KMS-11 (cell line): ENCODE data around the gene PLEKHA1.

Source experiments
- H2AFZ ChIP-seq: fragments of 200-600 bp; sonication (generic); 2 replicates; pipeline ENCODE4 v1.6.1; 2016; ENCODE audit warnings: antibody characterized with exemption, mixed run types, low read depth
- H3K27ac ChIP-seq: fragments of 200-600 bp; sonication (generic); 2 replicates; pipeline ENCODE4 v1.6.1; 2016; ENCODE audit warnings: mild to moderate bottlenecking, mixed run types
- H3K27me3 ChIP-seq: fragments of 200-600 bp; sonication (generic); 2 replicates; pipeline ENCODE4 v1.6.1; 2017; ENCODE audit warnings: mild to moderate bottlenecking, low read depth, mixed run types, moderate library complexity; ENCODE audit not compliant: insufficient read depth
- H3K36me3 ChIP-seq: fragments of 200-600 bp; sonication (generic); 2 replicates; pipeline ENCODE4 v1.6.1; 2017; ENCODE audit warnings: mild to moderate bottlenecking, mixed run types; ENCODE audit not compliant: insufficient read depth
- H3K4me1 ChIP-seq: fragments of 200-600 bp; sonication (generic); 2 replicates; pipeline ENCODE4 v1.6.1; 2016; ENCODE audit warnings: mild to moderate bottlenecking, low read depth, mixed run types; ENCODE audit not compliant: poor library complexity, severe bottlenecking
- H3K4me2 ChIP-seq: fragments of 200-600 bp; sonication (generic); 2 replicates; pipeline ENCODE4 v1.7.0; 2016; ENCODE audit warnings: mild to moderate bottlenecking, mixed run types
- H3K4me3 ChIP-seq: fragments of 200-600 bp; sonication (generic); IDR thresholded peaks from 2 replicates; pipeline ENCODE4 v1.6.1; 2017; ENCODE audit warnings: low read depth, low read length, mixed read lengths; ENCODE audit not compliant: insufficient read depth
- H3K79me2 ChIP-seq: fragments of 200-600 bp; sonication (generic); 2 replicates; pipeline ENCODE4 v1.6.1; 2016; ENCODE audit warnings: low read depth, mixed run types; ENCODE audit not compliant: insufficient read depth
- H3K9ac ChIP-seq: fragments of 200-600 bp; sonication (generic); 2 replicates; pipeline ENCODE4 v1.6.1; 2016; ENCODE audit warnings: mild to moderate bottlenecking, mixed run types
- H4K20me1 ChIP-seq: fragments of 200-600 bp; sonication (generic); 2 replicates; pipeline ENCODE4 v1.6.1; 2016; ENCODE audit warnings: mild to moderate bottlenecking, mixed run types; ENCODE audit not compliant: insufficient read depth
- CTCF ChIP-seq: fragments of 200-600 bp; sonication (generic); conservative IDR thresholded peaks from 2 replicates; pipeline ENCODE4 v1.6.1; 2017; ENCODE audit warnings: low read depth, mild to moderate bottlenecking, antibody characterized with exemption, low read length, moderate library complexity, mixed read lengths

The PLEKHA1 gene

DNA sequence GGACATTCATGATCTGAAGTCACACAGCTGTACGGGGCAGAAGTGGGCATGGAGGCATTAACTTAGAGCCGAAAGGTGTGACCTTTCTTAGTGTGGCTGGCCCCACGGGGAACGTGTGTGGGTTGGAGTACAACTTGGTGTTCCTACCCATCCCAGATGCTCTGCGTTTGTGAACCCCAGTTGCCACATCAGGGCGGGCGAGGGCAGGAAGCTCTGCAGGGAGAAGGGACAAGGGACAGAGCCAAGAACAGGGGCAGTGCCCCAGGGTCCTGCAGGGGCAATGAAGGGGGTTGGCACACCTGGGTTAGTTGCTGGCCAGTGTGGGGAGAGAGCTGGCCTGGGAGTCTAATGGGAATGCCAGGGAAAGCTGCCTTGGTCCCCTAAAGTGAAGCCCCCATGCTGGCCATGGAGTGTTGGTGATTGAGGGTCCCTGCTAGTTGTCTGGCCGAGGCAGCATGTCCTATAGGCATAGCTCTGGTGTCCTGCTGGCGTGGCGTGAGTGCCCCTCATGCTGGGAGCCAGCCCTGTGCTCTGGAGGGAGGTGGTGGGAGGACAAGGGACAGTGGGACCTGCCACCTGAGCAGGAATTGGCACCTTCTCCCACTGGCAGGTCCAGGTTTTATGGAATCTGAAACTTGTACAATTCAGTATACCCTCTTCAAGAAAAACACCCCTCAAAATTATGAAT, 105.8 kb downstream of the PLEKHA1 start:
- H3K27ac ChIP-seq = no peak overlapping the region
- H3K4me1 ChIP-seq = no peaks in the 10 kb centered on the region
- H4K20me1 ChIP-seq = no peaks in the 10 kb centered on the region
- no peak overlapping the region for H2AFZ ChIP-seq
- H3K79me2 ChIP-seq = no peaks in the 10 kb centered on the region
- TF ChIP-seq CTCF = no peak
- no peak overlapping the region for H3K9ac ChIP-seq
- H3K4me2 ChIP-seq = no peak overlapping the region
- no peaks in the 10 kb centered on the region for H3K27me3 ChIP-seq
- no peaks in the 10 kb centered on the region for H3K36me3 ChIP-seq
- H3K4me3 ChIP-seq = no peak overlapping the region

DNA sequence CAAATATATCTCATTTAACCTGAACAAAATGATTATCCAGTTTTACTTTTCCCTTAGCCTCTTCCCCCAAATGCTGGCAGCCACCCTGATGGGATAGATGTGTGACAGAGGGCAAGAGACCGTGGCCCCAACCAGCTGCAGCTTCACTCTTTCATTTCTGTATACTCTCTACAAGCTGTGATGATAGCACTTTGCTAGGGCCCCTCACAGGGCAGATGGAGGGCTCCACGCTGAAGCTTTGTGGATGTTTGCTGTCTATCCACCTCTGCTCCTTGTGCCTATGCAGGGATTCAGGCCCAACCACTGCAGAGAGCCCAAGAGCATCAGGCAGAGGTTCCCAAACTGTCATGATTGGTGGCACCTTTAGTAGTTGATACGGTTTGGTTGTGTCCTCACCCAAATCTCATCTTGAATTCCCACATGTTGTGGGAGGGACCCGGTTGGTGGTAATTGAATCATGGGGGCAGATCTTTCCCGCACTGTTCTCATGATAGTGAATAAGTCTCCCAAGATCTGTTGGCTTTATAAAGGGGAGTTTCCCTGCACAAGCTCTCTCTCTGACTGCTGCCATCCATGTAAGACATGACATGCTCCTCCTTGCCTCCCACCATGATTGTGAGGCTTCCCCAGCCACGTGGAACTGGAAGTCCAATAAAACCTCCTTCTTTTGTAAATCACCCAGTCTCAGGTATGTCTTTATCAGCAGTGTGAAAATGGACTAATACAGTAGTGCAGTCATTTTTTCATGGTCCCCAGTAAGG, 107.0 kb downstream of the PLEKHA1 start:
- H3K36me3 ChIP-seq = no peaks in the 10 kb centered on the region
- no peaks in the 10 kb centered on the region for H3K27me3 ChIP-seq
- no peak overlapping the region for H3K4me3 ChIP-seq
- H3K4me1 ChIP-seq = no peaks in the 10 kb centered on the region
- H3K4me2 ChIP-seq = no peak overlapping the region
- H3K79me2 ChIP-seq = no peaks in the 10 kb centered on the region
- H2AFZ ChIP-seq = no peak overlapping the region
- TF ChIP-seq CTCF = no peak
- H3K27ac ChIP-seq = no peak overlapping the region
- no peaks in the 10 kb centered on the region for H4K20me1 ChIP-seq
- no peak overlapping the region for H3K9ac ChIP-seq
